EH (cell line): ENCODE results near the gene STRADB.
"Not testable (repeated sequence)": the region's sequence is repeated elsewhere in the genome, so short reads cannot be mapped to it uniquely, and the experiment has no call there.

Experiments used
- DNase-seq: peaks from one replicate; pipeline ENCODE4 v3.0.0-alpha.2; 2015; ENCODE audit warnings: low read depth

STRADB gene

DNA sequence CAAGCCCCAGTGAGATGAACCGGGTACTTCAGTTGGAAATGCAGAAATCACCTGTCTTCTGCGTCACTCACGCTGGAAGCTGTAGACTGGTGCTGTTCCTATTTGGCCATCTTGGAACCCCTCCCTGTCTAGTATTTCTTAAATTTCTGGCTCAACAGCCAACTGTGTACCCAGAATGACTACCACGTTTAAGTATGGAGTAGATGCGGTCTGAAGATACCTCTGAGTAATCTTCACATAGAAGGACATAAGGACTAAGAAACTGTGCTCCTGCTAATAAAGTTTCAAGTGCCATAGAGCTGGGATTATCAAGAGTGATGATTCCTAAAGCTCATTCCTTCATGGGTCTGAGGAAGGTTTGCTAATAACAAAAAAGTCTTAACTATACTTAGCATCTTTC is 20.7 kb upstream of the STRADB start:
- DNase-seq, result peak; percentile 54

DNA sequence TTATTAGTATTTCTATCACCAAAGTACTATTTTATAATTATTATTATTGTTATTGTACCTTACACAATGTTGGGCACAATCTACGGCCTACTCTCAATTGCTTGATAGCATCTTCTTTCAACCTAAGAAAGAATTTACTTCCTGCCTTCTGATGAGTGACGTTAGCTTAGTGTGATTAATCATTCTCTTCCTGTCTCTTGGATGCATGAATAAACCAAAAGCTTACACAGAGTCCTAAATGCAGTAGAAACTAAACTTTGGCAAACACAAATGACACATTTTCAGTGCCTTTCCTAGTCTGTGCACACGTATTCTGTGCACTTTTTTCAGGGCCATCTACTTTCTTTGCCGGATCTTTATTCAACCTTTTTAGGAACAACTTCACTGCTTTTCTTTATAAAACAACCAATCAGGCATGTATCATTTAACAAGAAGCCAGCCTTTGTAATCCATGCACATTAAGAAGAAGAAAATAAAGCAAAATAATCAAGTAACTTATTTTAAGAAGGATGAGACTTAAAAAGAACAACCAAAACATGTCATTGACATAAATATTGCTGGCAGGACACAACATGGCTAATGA is 19.4 kb upstream of the STRADB start:
- peak; percentile 89 for DNase-seq

DNA sequence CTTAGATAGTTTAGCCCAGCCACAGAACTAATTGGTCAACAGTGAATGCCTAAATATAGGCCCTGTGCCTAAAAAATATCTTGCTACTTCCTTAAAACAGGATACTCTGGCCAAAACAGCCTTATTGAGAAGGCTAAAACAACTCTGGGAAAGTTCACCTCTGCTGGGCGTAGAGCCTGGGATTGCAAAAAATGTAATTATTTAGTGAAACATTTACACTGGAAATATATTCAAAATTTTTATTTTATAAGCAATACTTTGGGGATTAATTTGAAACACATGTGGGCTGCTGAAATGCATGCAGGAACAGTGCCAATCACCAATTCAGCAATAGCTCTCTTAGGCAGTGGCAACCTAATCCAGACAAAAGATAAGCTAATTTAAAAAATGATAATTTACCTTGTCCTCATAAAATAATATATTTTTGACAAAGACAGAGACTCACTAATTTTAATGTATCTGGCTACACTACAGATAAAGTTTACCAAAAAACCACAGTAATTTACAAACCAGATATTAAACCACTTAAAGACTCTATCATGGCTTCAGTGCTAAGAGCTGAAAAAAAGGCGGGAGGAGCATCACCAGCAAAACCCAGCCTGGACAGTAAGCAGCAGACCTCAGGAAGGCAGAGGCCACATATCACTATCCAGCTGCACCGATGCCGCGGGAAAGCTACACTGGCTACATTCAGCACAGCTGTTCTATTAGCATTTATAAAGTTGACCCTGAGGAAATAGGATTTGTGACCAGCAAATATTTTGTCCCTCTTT is 18.7 kb upstream of the STRADB start:
- peak; percentile 73 for DNase-seq

DNA sequence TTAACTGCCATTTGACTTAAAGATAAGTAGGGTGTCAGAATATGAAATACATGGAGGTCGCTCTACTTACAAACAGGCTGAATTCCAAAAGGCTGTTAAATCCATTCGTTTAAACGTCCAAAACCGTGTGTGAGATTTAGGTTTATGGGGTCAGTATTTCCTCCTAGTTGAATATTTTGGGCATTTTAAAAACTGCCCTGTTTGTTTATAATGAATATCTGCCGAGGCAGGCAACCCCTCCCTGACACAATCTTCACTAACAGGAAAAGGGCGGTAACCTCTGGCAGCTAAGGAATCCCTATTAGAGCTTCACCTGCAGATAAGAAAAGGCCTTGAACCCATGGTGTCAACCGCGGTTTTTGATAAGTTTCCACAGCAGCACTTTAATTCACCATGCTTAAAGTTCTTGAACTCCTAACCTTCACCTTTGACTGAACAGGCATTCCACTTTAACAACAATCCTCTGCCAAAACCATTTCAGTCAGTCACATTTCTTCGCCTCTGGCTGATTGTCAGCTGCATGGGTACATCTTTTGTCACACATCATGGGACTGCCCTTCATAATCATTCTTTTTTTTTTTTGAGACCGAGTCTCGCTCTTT is 18.0 kb upstream of the STRADB start:
- DNase-seq, result no peak

DNA sequence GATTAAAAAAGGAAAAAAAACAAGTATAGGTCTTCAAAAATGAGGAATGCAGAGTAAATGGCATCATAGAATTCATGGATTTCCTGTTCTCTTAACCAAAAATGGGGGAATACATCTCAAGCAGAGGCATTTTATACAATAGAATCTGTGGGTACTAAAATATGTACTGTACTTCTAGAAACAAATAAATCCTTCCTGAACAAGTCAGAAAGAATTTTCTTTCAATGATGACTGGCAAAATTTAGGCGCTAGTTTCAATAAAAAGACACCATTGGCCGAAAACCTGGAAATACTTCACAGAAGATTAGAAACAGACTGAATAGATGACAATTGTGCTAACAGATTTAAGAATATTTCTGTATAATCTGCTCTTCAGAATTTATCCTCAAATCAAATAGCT is 15.4 kb upstream of the STRADB start:
- DNase-seq, result peak; percentile 66

DNA sequence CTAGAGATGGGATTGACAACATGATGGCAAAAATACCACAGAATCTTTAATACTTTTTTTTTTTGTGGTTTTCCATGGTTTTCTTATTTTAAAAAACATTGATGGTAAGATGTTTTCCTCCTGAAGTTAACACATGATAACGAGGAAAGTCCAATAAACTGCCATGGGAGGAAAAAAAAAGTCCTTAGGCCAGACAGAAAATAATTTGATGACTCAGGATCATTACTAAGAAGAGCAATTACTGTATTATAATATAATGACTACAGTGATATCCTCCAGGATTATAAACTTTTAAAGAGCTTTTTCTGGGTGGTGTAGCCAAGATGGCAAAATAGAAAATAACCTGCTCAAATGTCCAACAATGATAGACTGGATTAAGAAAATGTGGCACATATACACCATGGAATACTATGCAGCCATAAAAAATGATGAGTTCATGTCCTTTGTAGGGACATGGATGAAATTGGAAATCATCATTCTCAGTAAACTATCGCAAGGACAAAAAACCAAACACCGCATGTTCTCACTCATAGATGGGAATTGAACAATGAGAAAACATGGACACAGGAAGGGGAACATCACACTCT is 12.1 kb upstream of the STRADB start:
- not testable (repeated sequence) for DNase-seq

DNA sequence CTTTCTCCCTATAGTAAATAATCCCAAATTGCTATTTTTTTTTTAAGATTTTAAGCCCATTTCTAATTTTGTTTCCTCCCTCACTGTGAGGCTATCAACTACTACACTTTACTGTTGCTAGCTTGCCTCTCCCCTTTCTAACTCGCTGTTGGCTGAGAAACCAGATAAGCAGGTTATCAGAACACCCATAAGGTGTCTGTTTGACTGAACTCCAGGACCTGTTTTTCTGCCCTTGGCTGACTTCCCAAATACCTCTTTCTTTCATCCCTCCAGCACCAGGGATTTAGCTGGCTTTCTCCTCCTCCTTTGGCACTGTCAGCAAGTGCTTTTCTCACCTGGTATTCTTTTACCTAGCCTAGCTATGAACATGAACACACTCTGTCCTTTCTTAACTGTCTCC is 11.4 kb upstream of the STRADB start:
- no peak for DNase-seq

DNA sequence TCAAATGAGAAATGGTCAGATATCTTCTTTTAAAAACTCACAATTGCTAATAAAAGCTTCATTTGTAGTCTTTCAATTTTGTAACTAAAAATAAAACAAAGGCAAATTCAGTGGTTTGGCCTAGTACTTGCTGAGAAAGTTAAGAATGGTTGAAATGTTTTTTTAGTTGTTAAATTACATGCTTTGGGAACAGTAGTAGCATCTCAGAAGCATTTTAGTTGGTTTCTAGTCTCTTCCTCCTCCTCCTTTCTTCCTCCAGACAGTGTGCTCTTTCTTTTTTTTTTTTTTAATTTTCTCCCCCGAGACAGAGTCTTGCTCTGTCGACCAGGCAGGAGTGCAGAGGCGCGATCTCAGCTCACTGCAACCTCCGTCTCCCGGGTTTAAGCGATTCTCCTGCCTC is 10.1 kb upstream of the STRADB start:
- peak; percentile 39 for DNase-seq

DNA sequence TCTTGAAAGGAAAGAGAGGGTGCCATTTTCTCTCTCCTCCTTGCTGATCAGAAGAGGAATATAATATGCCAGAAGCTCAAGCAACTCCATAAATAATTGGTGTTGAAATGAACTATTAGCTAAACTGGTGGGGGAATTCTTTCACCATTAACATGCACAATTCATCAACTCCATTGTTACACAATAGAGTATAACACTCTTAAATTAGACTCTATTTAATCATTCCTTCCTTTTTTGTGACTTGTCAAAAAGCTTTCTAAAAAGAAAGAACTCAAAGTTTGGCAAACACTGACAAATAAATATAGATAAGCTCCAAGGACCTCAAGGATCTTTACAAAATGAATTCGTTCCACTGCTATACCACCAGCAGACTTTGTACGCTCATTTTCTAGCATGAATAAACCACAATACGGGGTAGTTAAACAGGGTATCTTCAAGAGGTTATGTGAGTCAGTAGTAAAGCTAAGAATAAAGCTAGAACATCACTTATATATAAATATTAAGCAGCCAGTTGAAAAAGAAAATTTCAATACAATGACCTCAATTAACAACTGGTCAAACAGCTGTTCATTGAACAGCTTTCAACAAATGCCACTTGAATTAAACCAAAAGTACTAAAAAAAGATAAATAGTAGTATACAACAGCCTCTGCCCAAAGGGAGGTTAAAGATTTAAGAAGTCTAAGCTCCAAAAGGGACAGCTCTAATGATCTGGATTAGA is 6.6 kb upstream of the STRADB start:
- no peak for DNase-seq

DNA sequence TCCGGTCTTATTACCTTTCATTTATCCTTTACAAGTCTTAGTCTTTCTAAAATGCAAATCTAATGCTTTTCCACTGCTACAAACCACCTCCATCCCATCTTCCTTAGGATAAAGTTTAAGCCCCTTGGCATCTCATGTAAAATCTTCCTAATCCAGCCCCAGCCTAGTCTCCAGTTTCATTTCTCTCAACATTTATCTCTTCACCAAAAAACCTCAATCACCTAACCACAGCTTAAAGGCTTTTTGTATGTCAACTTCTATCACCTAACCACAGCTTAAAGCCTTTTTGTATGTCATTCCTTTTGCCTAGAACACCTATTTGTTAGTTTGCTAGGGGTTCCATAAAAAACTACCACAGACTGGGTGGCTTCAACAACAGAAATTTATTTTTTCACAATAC is 4.5 kb upstream of the STRADB start:
- DNase-seq, result no peak

DNA sequence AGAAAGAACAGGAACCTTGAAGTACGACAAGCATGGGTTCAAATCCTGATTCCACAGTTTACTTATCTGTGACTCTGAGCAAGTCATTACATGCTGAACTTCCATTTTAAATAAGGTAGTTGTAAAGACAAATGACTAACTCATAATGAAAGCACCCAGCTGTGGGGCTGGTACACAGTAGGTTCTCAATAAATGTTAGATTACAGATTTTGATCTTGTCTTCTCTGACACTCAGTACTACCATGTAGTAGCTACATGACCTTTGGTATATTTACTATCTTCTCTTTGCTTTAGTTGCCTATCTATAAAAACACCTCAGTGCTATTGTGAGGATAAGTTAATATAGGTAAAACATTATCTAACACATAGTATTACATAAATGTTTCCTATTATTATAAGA is 3.5 kb upstream of the STRADB start:
- no peak for DNase-seq

DNA sequence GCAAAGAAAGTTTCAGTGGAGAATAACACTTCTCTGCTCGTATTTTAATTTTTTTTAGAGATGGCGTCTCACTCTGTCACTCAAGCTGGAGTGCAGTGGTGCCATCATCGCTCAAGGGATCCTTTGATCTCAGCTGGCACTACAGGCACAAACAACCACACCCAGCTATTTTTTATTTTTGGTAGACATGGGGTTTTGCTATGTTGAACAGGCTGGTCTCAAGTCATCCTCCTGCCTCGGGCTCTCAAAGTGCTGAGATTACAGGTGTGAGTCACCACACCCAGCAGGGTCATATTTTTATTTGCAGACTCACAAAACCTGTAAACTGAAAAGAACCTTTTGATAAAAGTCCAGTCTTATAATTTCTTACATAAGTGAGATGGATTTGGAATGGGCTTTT is 2.8 kb upstream of the STRADB start:
- DNase-seq, result no peak

DNA sequence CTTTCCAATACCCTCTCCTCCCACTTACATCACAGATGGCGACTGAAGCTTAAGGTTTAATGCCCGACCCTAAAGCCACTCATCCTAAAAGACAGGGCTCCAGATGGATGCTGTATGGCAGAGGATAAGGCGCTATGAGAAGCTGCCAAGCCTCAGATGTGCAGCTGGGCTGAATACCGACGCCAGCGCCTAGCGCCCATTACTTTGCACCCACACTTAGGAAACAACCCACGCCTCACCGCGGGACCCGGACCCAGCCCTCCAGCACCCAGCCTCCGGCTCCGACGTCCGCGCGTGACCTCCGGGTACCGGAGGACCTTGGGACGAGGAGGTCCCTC is 617 bp upstream of the STRADB start:
- DNase-seq, result peak; percentile 60

DNA sequence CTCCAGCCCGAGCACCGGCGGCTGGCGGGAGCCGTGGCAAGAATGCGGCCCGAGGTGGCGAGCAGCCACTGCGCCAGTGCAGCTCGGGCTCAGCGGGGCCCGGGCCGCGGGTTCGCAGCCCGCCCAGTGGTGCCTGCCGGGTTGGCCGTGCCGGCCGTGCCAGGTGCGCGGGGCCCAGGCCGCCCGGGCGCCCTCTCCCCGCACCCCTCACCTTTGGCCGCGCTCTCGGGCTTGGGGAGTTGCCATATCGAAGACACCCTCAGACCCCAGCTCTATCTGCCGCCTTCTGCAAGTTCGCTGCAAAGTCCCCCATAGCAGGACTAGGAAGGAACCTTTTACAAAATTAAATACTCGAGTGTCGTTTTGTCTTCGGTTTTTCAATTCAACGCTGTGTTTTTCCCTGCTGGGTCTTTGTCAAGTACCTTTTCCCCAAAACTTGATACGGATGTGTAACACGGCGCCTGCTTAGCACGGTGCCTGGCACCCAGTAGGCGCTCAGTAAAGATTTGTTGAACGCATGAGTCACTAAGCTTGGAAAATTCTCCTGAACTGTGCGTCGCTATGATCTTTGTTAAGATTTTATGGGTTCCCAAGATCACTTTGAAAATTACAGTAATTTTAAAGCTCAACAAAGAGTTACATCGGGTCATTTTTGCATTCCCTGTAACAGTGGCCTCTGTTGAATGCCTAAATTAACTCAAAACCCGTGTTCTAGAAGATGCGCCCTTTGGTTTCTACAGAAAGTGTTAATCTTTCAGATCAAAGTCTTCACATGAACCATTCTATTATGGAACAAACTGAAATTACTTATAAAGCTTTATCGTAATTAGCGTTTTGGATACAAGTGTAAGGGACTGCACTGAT is 750 bp downstream of the STRADB start:
- peak; percentile 39 for DNase-seq

DNA sequence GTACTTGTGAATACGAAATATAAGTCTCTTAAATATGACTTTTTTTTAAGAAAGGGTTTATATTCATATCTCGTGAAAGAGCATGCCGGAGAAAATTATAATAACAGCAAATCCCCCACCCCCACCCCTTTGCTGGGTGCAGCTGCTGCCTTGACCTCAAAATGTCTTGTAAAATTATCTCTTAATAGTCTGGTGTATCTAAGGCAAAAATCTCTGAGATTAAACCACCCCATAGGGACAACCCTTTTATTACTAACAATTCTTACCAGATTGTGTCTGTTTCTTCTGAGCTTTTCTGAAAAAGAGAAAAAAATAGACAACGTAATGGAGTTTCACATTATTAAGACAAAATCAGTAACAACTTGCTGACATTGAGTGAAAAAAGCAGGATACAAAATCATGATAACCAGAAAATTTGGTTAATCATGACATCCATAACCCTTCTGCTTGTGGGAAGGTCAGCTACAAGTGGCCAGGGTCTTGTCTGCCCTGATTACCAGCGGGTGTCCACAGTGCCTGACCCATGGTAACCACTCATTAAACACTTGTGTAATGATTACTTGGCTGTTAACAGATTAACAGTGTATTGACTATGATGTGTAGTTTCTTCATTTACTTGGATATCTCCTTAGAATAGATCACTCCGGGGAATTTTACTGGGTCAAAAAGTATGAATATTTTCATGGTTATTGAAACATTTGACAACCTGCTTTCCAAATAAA is 1.5 kb downstream of the STRADB start:
- no peak for DNase-seq

DNA sequence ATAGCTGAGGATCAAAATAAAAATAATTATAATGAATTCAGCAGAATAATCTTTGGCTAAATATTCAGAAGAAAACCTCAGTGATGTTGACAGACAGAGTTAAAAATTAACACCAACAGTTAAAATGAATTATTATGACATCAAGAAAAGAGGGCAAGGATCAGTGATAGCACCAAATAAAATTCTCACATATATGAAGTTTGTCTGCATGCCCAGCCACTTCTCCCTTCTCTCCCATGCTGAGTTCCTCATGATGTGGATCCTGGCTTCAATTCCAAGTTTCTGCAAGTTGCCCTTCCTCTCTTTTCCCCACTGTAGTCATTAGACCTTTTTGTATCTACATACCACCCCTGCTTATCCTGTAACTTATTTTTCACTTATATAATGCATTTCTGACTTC is 6.8 kb downstream of the STRADB start:
- no peak for DNase-seq

DNA sequence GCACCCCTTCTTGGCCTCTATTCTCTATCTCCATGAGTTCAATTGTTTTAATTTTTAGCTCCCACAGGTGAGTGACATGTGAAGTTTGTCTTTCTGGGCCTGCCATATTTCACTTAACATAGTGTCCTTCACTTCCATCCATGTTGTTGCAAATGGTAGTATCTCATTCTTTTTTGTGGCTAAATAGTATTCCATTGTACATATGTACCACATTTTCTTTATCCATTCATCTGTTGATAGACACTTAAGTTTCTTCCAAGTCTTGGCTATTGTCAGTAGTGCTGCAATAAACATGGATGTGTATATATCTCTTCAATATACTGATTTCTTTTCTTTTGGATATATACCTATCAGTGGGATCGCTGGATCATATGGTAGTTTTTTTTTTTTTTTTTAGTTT is 9.0 kb downstream of the STRADB start:
- DNase-seq, result no peak

DNA sequence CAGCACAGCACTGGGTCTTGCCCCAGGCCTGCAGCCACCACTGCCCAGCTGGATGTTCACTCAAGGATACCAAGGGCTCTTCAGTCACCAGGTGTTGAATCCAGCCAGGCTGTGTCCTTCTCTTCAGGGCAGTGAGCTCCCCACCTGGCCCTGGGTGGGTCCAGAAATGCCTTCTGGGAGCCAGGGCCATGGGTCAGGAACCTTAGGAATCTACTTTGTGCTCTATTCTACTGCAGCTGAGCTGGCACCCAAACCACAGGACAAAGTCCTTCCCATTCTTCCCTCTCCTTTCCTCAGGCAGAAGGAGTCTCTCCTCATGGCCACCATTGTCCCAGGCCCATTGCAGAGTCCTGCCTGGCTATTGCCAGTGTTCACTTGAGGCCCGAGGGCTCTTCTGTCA is 13.0 kb downstream of the STRADB start:
- DNase-seq, result no peak

DNA sequence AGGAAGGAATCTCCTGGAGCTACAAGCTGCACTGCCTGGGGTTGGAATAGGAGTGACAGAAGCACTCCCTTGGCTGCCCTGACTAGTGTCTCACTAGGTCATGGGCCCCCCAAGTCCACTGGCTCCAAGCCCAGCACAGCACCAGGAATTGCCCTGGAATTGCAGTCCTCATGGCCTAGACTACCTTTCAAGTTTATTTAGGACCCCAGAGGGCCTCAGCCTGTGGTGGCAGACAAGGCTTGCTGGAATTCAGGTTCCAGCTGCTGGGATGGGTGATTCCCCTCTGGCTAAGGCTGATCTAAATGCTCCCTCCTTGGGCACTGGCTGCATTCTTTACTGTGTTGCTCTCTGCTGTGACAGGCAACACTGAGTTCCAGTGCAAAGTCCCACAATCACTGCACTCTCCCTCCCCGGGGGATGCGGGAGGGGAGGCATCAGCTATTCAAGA is 14.0 kb downstream of the STRADB start:
- DNase-seq, result peak; percentile 57

DNA sequence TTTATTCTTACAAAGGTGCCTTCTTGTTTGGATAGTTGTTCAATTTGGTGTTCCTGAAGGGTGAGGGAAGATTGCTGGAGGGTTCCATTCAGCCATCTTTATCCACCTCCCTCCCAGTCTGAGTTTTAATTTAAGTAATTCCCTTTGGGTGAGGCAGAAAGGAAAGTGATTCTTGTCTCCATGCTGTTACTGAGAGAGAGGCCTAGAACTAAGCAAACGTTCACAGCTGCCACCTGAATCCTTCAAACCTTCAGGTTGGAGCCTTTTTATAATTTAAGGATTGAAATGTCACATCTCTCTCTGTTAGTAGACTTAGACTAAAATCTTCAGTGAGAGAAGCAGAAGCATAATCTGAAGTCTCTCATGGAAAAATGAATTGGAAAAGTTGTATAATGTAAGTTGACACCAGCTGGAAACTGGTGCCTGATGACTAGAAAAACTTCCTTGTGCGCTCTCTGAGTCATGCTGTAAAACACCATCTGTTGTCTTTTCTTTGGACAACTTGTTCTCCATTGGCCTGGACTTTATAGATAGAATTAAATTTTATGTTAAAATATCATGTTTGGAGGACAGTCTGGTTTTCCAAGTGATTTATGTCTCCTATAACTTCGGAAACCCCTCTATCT is 14.6 kb downstream of the STRADB start:
- DNase-seq, result peak; percentile 83

DNA sequence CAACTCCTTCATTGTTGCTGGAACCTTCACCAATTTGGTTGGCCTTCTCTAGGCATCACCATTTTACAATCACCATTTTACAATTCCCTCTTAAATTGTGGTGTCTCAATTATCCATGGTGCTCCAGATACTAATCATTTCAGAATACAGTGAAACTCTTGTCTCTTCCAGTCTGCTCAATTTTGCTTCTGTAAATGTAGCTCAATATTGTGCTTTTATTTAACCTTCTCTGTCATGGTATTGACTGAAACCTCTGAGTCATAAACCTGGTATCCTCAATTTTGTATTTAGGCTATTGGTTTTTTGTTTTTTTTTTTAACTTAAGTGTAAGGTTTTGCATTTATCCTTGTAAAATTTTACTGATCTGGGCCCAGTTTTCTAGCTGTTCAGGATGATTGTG is 16.1 kb downstream of the STRADB start:
- DNase-seq, result no peak
